ENCODE measurements around the gene DAPP1. TPM values are rescaled to one million over a fixed set of nuclear protein-coding genes. Genes with fewer than 3 reads are reported as not detected.
"Not testable (repeated sequence)": the region's sequence is repeated elsewhere in the genome, so short reads cannot be mapped to it uniquely, and the experiment has no call there.

Gene DAPP1
- total RNA-seq, 1 donor from 2014 or later: not detected

GRCh38 chr4:99828477-99828876, 11.8 kb downstream of the DAPP1 start:
- no peak overlapping the region for H3K4me3 Mint-ChIP-seq
- H3K27me3 Mint-ChIP-seq (ENCODE audit: low read depth): no peaks in the 10 kb centered on the region

GRCh38 chr4:99830051-99830450, 13.4 kb downstream of the DAPP1 start:
- not testable (repeated sequence) for H3K27me3 Mint-ChIP-seq (ENCODE audit: low read depth); H3K4me1 Mint-ChIP-seq; H3K36me3 Mint-ChIP-seq (ENCODE audit: low read depth); DNase-seq (ENCODE audit: low read depth, low spot score); H3K27ac Mint-ChIP-seq (ENCODE audit: unreplicated experiment); H3K4me3 Mint-ChIP-seq; H3K9me3 Mint-ChIP-seq

More at GRCh38 chr4:99828477-99828876, 11.8 kb downstream of the DAPP1 start:
- TF ChIP-seq CTCF (conservative IDR thresholded peaks at IDR 0.05): no peak
- Mint-ChIP-seq H3K4me1 (peaks cover 6% of the 10 kb centered on the region), H3K36me3 (ENCODE audit: low read depth) (no peaks in the 10 kb centered on the region), H3K27ac (ENCODE audit: unreplicated experiment) (no peak overlapping the region), H3K9me3 (peaks cover 2% of the 10 kb centered on the region)
- no peak for DNase-seq (ENCODE audit: low read depth, low spot score)

GRCh38 chr4:99832321-99832720, 15.7 kb downstream of the DAPP1 start:
- no peak overlapping the region for H3K4me3 Mint-ChIP-seq
- TF ChIP-seq CTCF (conservative IDR thresholded peaks at IDR 0.05): no peak

GRCh38 chr4:99832758-99833157, 16.1 kb downstream of the DAPP1 start:
- Mint-ChIP-seq H3K27me3 (ENCODE audit: low read depth) (no peaks in the 10 kb centered on the region), H3K4me1 (no peaks in the 10 kb centered on the region), H3K9me3 (no peaks in the 10 kb centered on the region), H3K27ac (ENCODE audit: unreplicated experiment) (no peak overlapping the region), H3K4me3 (no peak overlapping the region), H3K36me3 (ENCODE audit: low read depth) (no peaks in the 10 kb centered on the region)
- TF ChIP-seq CTCF (conservative IDR thresholded peaks at IDR 0.05): no peak
- no peak for DNase-seq (ENCODE audit: low read depth, low spot score)

More at GRCh38 chr4:99832321-99832720, 15.7 kb downstream of the DAPP1 start:
- Mint-ChIP-seq H3K27me3 (ENCODE audit: low read depth) (no peaks in the 10 kb centered on the region), H3K27ac (ENCODE audit: unreplicated experiment) (no peak overlapping the region), H3K36me3 (ENCODE audit: low read depth) (no peaks in the 10 kb centered on the region), H3K4me1 (no peaks in the 10 kb centered on the region), H3K9me3 (no peaks in the 10 kb centered on the region)
- DNase-seq (ENCODE audit: low read depth, low spot score): no peak

- no peaks in the 10 kb centered on the region for H3K36me3 Mint-ChIP-seq (ENCODE audit: low read depth)
- no peak for DNase-seq (ENCODE audit: low read depth, low spot score)
- no peak overlapping the region for H3K27ac Mint-ChIP-seq (ENCODE audit: unreplicated experiment)
- TF ChIP-seq CTCF (conservative IDR thresholded peaks at IDR 0.05): no peak
- no peak overlapping the region for H3K4me3 Mint-ChIP-seq
- no peaks in the 10 kb centered on the region for H3K27me3 Mint-ChIP-seq (ENCODE audit: low read depth)
- no peaks in the 10 kb centered on the region for H3K4me1 Mint-ChIP-seq
- no peaks in the 10 kb centered on the region for H3K9me3 Mint-ChIP-seq
Measured at GRCh38 chr4:99833756-99834155, 17.1 kb downstream of the DAPP1 start.

- H3K4me1 Mint-ChIP-seq: no peaks in the 10 kb centered on the region
- TF ChIP-seq CTCF (conservative IDR thresholded peaks at IDR 0.05): no peak
- no peaks in the 10 kb centered on the region for H3K9me3 Mint-ChIP-seq
- H3K36me3 Mint-ChIP-seq (ENCODE audit: low read depth): no peaks in the 10 kb centered on the region
- H3K27me3 Mint-ChIP-seq (ENCODE audit: low read depth): no peaks in the 10 kb centered on the region
- no peak overlapping the region for H3K4me3 Mint-ChIP-seq
- DNase-seq (ENCODE audit: low read depth, low spot score): no peak
- H3K27ac Mint-ChIP-seq (ENCODE audit: unreplicated experiment): no peak overlapping the region
Measured at GRCh38 chr4:99834569-99834968, 17.9 kb downstream of the DAPP1 start.

Measured in neural crest cell (in vitro differentiated cells).